Measurements from ENCODE around the gene CTLA4. TPM values are rescaled to one million over a fixed set of nuclear protein-coding genes. Genes with fewer than 3 reads are reported as not detected.

CTLA4 gene
- total RNA-seq, 1 experiment from 2014 or later: not detected

DNA sequence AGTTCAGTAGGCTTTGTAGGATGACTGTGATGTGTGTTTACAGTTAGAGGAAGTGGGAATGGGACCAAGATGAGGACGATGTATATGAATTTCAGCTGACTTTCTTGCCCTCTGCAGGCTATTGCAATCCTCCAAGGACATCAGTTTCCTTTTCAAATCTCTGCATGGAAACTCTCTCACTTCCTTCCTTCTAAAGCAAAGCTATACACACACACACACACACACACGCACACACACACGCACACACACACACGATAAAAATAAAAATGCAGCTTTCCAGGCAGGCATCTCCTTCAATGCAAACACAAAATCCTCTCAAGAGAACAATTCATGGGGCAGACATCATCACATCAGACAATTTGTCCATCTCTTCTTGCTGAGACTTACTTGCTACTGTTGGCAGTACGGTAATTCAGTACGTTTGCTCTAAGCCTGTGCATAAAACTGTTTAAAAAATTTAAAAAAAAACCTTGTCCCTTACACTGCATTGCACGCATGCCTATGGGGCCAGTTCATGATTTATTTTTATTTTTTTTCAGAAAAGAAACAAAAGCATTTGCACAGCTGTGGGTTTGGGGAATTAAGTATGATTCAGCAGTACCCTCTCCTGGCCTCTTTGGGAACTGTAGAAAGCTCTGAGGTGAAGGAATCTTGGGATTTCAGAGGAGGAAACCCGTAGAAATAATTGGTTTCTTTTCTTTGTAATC is 41.8 kb downstream of the CTLA4 start:
- H3K36me3 ChIP-seq: no peaks in the 10 kb centered on the region
- DNase-seq (ENCODE audit: low read depth in 1 of 2, low spot score in 2 of 2): peak in 1 of 2 experiments; percentile 63
- H3K27me3 ChIP-seq (replicated peaks): no peaks in the 10 kb centered on the region; the same call in 1 of the 2 replicates
- H3K4me3 ChIP-seq: no peak overlapping the region
- no peaks in the 10 kb centered on the region for H3K9me3 ChIP-seq (replicated peaks)
- H3K4me1 ChIP-seq (replicated peaks): 0 out of 2 replicates have a peak, but pooled peaks cover 6% of the 10 kb centered on the region
- no peak overlapping the region for H3K27ac ChIP-seq

GRCh38 chr2:203909974-203910373 is 42.4 kb downstream of the CTLA4 start:
- DNase-seq (ENCODE audit: low read depth in 1 of 2, low spot score in 2 of 2): no peak
- H3K27ac ChIP-seq: no peak overlapping the region
- 0 out of 2 replicates have a peak, but pooled peaks cover 6% of the 10 kb centered on the region for H3K4me1 ChIP-seq (replicated peaks)
- no peak overlapping the region for H3K4me3 ChIP-seq
- H3K27me3 ChIP-seq (replicated peaks): no peaks in the 10 kb centered on the region; the same call in 1 of the 2 replicates
- no peaks in the 10 kb centered on the region for H3K9me3 ChIP-seq (replicated peaks)
- no peaks in the 10 kb centered on the region for H3K36me3 ChIP-seq

- Histone ChIP-seq H3K27ac (no peak overlapping the region), H3K27me3 (replicated peaks) (no peaks in the 10 kb centered on the region; the same call in 1 of the 2 replicates), H3K9me3 (replicated peaks) (no peaks in the 10 kb centered on the region), H3K4me3 (no peak overlapping the region), H3K36me3 (no peaks in the 10 kb centered on the region), H3K4me1 (replicated peaks) (0 out of 2 replicates have a peak, but pooled peaks cover 6% of the 10 kb centered on the region)
- DNase-seq (ENCODE audit: low read depth in 1 of 2, low spot score in 2 of 2): peak in 1 of 2 experiments; percentile 7
Observed at GRCh38 chr2:203913947-203914346, 46.4 kb downstream of the CTLA4 start.

DNA sequence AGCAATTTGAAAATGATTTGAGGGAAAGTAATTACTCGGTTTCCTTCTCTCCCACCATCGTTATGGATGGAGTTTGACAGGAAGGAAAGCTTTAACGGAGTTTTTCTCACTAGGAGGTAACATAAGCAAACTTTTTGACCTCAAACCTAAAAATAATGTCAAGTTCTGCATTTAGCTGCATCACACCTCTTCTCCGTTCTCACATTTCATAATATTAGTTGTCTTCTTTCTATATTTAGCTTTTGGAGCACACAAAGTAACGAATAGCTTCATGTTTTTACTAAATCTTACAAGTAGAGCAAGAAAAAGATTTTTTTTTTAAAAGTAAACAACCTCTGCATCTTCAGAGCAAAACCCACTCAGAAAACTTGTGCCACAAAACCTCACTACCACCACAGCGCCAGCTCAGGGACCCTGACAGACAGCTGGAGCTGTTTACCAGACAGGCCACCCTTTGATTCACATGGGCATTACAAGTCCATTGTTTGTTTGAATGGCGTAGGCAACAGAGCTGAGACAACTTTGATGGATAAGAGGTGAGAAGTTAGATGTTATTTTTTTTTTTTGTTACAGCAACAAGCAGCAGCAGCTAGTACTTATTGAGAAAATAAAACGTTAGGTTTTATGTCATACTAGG is 47.1 kb downstream of the CTLA4 start:
- no peak overlapping the region for H3K4me3 ChIP-seq
- DNase-seq (ENCODE audit: low read depth in 1 of 2, low spot score in 2 of 2): no peak

DNA sequence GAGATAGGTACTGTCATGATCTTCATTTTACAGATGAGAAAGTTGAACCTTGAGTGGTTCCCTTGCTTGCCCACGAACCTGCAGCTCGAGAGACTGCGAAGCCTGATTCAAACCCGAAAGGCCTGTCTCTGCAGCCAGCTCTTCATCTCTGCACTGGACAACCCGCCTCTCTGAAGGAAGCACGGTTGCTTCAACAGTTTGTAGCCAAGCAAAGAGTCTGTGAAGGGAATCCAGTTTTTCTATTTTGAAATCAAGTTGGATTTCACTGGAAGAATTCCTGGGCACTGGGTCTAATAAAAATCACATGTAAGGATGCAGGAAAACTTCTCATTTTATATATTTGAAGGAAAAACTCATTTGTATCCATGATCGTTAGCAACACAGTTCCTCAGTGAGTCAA is 47.7 kb downstream of the CTLA4 start:
- Histone ChIP-seq H3K27me3 (replicated peaks) (no peaks in the 10 kb centered on the region; the same call in 1 of the 2 replicates), H3K4me1 (replicated peaks) (no peaks in the 10 kb centered on the region), H3K36me3 (no peaks in the 10 kb centered on the region), H3K27ac (no peak overlapping the region), H3K9me3 (replicated peaks) (no peaks in the 10 kb centered on the region), H3K4me3 (no peak overlapping the region)
- no peak for DNase-seq (ENCODE audit: low read depth in 1 of 2, low spot score in 2 of 2)

More for the DNA sequence above, 47.1 kb downstream of the CTLA4 start:
- Histone ChIP-seq H3K36me3 (no peaks in the 10 kb centered on the region), H3K4me1 (replicated peaks) (no peaks in the 10 kb centered on the region), H3K27me3 (replicated peaks) (no peaks in the 10 kb centered on the region; the same call in 1 of the 2 replicates), H3K27ac (no peak overlapping the region), H3K9me3 (replicated peaks) (no peaks in the 10 kb centered on the region)

DNA sequence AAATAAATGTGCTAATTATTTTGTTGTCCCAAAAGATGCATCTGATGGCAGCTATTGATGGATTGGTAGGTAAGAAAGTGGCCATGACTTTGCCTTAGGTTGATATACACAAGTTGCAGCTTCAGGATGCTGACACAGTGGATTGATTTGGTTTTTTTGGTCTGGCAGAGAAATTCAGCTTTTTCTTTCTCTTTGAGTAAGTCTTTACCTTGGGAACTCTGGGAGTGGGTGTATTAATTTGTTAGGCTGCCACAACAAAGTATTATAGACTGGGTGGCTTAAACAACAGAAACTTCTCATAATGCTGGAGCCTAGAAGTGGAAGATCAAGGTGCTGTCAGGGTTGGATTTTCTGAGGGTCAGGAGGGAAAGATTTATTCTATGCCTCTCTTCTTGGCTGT is 49.2 kb downstream of the CTLA4 start:
- H3K36me3 ChIP-seq: no peaks in the 10 kb centered on the region

GRCh38 chr2:203918264-203918663 is 50.7 kb downstream of the CTLA4 start:
- Histone ChIP-seq H3K4me1 (replicated peaks) (no peaks in the 10 kb centered on the region), H3K27me3 (replicated peaks) (no peaks in the 10 kb centered on the region; the same call in 1 of the 2 replicates), H3K9me3 (replicated peaks) (no peaks in the 10 kb centered on the region), H3K36me3 (no peaks in the 10 kb centered on the region), H3K27ac (no peak overlapping the region), H3K4me3 (no peak overlapping the region)
- DNase-seq (ENCODE audit: low read depth in 1 of 2, low spot score in 2 of 2): no peak

More for the DNA sequence above, 49.2 kb downstream of the CTLA4 start:
- H3K27me3 ChIP-seq (replicated peaks): no peaks in the 10 kb centered on the region; the same call in 1 of the 2 replicates
- no peak overlapping the region for H3K27ac ChIP-seq
- no peaks in the 10 kb centered on the region for H3K9me3 ChIP-seq (replicated peaks)
- no peaks in the 10 kb centered on the region for H3K4me1 ChIP-seq (replicated peaks)
- no peak overlapping the region for H3K4me3 ChIP-seq
- DNase-seq (ENCODE audit: low read depth in 1 of 2, low spot score in 2 of 2): no peak

GRCh38 chr2:203918839-203919238 is 51.3 kb downstream of the CTLA4 start:
- no peaks in the 10 kb centered on the region for H3K9me3 ChIP-seq (replicated peaks)
- H3K36me3 ChIP-seq: no peaks in the 10 kb centered on the region
- no peaks in the 10 kb centered on the region for H3K4me1 ChIP-seq (replicated peaks)
- H3K27me3 ChIP-seq (replicated peaks): no peaks in the 10 kb centered on the region
- no peak for DNase-seq (ENCODE audit: low read depth in 1 of 2, low spot score in 2 of 2)
- H3K4me3 ChIP-seq: no peak overlapping the region
- H3K27ac ChIP-seq: no peak overlapping the region

Other genes with a start within 250 kb of the CTLA4 start
- not detected in 2 replicates for gene CD28, start 161.1 kb upstream of the CTLA4 start, total RNA-seq (2014; rRNA removed; shearing (Covaris generic))
- gene ICOS, start 69.0 kb downstream of the CTLA4 start, total RNA-seq (2014; rRNA removed; shearing (Covaris generic)): not detected in 2 replicates

Measured in SJSA1 (cell line).